Measurements from ENCODE around the gene MSL3.
A peak's percentile ranks its signal among the peaks of the same experiment; 100 is the strongest.

MSL3 gene

DNA sequence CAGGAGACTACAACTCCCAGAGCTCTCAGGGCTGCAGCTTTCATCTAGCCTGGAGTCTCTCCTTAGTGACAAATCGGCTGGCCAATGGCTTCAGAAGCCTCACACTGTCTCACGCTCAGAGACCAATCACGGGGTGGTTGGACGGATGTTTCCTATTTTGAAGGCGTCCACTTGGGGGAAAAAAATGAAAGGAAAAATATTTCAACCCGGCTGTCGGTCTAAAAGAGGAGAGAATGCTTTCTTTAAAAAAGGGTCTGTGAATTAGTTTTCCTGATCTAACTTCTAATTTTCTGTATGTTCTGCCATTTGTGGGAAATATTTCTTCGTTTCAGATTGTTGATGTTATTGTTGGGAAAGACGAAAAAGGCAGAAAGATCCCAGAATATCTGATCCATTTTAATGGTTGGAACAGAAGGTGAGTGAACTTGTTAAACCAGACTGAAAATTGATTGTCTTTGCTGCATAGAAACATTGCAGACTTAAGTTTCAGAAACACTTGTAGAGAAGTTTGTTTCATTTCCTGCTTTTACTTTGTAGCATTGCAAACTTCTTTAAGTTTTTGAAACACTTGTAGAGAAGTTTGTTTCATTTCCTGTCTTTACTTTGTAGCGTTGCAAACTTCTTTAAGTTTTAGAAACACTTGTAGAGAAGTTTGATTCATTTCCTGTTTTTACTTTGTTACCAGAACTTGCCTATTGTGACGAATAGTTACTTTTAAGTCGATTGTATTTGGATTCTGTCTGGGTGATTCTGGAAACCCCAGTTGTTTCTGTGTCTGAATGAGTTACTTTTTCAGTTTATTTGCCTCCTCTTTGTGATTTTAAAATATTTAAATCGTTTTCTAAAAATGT lies 1.6 kb downstream of the MSL3 start:
- peak; percentile 61 for DNase-seq

DNA sequence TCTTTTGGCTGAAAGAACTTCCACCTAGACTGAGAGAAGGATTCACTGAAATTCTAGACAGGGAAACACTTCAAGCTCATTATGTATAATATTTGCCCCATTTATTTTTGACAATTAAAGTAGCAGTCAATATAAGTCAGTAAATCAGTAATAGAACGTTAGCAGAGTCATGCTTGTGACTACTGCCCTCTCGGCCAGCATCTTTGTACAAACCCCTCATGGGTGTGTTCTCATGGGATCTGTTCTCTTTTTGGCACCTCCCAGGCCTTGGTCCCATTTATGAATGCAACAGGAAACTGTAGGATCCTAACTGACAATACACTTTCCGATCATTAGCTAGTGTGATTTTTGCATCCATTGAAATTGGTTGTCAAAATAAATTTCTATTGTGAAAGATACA lies 2.9 kb downstream of the MSL3 start:
- DNase-seq: no peak

DNA sequence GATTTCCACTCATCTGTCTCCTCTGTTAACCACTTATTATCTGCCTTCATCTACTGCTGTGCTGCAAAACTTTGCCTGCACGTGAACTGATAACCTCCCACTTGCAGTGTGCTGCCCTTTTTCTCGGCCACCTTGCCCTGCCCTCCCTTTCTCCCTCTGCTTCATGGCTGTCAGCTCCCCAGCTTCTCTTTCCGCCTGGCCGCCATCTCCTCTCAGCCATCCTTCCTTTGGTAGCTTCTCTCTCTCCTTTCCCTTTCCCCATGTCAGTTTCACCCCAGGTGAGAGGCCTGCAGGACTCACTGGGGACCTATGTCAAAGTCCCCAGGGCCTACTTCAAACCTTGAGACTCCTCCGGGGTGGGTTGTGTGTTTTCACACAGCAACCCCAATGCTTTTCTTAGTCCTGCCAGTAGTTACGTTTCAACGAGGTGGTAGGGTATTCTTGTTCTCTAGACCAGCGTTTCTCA lies 6.6 kb downstream of the MSL3 start:
- DNase-seq: no peak

DNA sequence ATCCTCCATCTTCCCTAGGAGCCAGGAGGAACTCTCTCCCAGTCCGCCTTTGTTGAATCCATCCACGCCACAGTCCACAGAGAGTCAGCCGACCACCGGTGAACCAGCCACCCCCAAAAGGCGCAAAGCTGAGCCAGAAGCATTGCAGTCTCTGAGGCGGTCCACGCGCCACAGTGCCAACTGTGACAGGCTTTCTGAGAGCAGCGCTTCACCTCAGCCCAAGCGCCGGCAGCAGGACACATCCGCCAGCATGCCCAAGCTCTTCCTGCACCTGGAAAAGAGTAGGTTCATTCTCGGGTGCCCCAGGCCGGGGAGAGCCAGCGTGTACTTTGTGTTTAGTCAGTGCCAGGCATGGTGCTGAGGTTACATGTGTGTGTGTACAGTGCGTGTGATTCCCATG lies 7.4 kb downstream of the MSL3 start:
- DNase-seq: no peak

DNA sequence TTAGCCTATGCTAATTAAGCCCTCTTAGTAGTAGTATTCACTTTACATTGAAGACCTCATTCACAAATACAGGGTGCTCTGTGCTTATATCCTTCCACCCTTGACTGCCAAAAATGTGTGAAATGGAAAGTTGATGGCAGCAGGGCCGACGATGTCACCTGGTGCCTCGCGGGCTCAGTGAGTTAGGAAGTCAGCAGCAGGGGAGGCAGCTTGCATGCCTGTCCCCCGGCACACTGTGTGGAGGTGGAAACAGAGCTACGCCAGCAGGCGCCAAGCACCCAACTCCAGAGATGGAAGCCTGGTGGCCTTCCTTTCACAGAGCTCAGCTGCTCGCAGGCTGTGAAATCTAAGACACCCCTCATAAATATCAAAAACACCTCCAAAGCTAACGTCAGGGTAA lies 8.4 kb downstream of the MSL3 start:
- DNase-seq: no peak

DNA sequence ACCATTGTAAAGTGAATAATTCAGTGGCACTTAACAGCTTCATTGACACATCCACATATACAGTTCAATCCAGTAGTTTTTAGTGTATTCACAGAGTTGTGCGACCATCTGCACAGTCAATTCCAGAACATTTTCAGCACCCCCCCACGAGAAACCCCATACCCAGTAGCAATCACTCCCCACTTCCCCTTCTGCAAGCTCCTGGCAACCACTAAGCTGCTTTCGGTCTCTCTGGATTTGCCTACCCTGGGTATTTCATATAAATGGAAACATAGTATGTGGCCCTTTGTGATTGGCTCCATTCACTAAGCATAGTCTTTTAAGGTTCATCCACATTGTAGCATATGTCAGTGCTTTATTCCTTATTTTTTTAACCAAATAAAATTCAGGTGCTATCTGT lies 10.0 kb downstream of the MSL3 start:
- DNase-seq: no peak

DNA sequence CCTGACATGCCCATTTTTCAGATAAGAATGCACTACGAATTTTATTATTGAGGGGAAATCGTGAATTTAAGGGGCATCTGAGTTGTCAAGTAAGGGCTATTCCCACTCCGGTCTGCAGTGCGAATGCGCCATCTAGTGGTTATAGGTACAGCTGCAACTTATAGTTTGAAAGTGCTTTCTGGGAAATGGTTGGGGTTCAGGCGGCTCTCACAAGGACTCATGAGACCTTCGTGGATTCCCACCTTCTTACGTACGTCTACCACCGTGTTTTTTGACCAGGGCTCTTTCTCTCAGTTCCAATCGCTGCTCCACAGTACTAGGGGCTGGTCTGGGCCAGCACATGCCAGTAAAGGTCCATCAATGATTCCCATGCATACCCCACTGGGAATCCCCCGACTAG lies 12.3 kb downstream of the MSL3 start:
- peak; percentile 9 for DNase-seq

DNA sequence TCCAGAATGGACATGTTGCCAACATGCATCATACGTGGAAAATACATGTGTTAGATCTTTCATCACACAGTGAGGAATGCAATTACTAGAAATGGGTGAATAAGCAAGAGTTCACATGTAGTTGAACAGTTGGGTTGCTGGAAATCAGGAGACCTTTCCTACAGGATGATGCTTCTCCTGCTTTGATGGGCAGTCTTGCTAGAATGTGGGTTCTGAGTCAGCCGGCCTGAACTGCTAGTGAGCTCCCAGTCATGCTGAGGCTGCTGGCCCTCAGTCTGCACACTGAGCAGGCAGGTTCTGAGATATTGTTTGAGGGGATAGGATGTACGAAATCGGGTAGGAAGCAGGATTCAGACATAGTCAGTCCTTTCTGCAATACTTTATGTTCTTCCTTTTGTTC lies 20.2 kb downstream of the MSL3 start:
- DNase-seq: no peak

DNA sequence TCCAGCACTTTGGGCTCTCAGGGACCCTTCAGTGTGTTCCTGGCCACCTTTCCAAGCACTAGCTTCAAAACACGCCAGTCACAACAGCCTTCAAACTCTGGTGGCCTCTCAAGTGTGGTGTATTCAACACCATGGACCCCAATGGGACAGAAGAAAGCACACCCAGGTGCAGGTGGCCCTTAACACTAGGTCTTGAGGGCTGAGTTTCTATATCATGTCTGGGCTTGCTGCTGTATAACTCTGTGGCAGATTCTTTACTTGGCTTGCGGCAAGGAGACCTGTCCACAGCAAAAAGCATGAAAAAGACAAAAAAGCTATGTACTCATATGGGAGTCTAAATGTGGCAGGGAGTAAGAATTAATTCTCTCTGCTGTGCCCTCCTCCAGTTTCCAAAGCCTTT lies 23.1 kb downstream of the MSL3 start:
- DNase-seq: no peak

DNA sequence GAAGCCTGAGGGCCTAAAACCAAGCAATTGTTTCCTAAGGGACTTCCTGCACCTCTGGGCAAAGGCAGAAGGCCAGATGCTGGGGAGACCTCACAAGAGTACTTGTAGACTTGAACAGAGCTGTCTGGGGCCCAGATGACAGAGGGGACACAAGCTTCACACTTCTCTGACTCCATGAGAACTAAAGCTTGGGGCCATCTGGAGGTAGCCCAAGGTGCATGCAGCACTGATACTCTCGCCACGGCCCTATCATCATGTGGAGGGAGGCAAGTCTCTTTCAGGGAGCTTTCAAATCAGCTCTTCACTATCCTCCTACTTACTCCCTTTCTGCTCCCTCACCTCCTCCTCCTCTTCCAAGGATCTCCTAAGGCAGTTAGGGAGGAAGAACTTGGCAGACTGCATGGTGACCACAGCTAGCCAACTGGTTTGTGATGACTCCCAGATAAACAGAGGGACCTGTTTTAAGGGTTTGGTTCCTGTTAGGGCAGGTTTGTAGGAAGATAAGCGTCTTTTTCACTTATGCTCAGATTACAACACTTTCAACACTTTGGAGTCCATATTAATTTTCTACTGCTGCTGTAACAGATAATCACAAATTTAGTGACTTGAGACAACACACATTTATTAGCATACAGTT lies 23.8 kb downstream of the MSL3 start:
- no peak for DNase-seq

DNA sequence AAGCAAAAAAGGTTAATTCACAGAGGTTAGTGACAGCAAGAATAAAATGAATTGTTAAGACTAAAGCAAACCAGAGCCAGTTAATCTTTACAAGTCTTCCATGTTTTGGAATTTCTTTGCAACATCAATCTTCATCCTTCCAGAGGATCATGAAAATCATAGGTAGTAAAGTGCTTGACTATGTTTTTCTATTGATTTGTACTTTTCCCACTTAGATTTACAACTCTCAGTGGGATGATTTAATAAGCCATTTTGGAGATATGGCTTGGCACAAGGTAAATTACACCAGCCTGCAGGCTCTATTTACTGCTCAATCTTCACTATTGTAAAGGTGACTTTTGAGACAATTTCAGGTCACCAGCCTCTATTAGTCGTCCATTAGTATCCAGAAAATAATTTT lies 26.5 kb downstream of the MSL3 start:
- DNase-seq: no peak

DNA sequence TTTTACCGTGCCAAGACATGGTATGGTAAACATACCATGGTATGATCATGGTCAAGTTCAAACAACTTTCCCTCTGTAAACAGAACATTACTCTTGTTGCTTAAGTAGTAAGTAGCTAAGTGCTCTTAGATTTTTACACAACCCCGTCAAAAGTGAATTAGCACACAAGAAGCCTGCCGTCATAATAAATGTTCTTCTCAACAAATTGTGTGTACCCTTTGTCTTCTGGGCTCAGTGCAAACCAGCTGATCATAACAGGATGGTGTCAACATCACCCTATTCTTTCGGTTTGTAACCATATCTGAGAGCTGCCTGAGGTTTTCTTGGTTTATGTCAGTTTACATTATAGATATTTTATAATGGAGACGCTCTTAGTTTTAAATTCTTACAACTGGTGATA lies 28.8 kb downstream of the MSL3 start:
- DNase-seq: no peak

DNA sequence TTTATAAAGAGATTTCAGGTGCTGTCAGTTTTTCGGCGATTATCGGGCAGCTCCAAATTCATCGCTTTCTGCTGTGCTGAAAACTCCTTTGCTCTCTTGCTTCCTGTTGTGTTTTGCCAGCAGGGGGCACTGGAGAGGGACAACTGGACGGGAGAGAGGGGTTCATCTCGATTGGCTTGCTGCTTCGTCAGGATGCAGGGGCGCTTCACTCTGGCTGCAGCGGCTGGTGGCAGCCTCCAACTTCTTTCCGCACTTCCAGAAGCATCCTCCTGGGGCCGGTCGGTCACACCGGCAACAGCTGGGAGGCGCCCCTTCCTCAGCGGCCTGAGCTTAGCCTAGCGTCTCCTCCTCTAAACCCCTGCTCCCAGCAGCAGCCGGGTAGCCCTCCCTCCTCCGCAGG lies 29.5 kb downstream of the MSL3 start:
- no peak for DNase-seq

DNA sequence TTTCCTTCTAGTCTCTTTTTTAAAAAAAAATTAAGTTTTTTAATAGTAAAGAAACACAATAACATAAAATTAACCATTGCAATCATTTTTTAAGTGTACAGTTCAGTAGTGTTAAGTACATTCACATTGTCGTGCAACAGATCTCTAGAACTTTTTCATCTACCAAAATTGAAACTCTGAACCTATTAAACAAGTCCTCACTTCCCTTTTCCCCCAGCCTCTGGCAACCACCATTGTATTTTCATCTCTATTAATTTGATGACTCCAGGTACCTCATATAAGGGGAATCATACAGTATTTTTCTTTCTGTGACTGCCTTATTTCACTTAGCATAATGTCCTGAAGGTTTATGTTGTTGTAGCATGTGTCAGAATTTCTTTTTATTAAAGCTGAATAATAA lies 31.8 kb downstream of the MSL3 start:
- DNase-seq: no peak

DNA sequence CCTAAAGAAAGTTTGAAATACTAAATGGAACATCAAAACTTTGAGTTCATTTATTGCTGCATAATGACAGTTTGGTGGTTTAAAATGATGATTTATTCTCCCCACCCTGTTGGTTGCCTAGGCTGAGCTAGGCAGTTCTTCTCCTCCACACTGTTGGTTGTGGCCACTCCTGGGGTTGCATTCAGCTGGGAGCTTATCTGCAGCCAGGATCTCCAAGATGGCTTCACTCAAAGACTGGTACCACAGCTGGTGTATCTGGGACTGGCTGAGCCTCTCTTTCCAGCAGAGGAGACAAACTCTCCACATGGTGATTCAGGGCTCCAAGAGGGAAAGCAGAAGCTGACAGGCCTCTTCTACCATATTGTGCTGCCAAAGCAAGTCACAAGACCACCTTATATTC lies 33.1 kb downstream of the MSL3 start:
- no peak for DNase-seq

DNA sequence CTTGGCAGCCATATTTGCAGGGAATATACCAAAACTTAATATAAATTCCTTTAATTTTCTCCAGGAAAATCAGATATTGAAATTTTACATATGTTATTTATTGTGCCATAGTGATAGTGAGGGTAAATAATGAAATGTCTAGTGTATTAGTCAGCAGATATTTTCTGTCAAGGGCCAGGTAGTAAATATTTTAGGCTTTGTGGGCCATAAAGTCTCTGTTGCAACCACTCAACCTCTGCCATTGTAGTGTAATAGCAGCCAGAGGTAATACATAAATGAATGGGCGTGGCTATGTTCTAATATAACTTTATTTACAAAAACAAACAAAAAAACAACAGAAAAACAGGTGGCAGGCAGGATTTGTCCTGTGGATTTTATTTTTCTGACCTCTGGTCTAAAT lies 33.5 kb downstream of the MSL3 start:
- no peak for DNase-seq

DNA sequence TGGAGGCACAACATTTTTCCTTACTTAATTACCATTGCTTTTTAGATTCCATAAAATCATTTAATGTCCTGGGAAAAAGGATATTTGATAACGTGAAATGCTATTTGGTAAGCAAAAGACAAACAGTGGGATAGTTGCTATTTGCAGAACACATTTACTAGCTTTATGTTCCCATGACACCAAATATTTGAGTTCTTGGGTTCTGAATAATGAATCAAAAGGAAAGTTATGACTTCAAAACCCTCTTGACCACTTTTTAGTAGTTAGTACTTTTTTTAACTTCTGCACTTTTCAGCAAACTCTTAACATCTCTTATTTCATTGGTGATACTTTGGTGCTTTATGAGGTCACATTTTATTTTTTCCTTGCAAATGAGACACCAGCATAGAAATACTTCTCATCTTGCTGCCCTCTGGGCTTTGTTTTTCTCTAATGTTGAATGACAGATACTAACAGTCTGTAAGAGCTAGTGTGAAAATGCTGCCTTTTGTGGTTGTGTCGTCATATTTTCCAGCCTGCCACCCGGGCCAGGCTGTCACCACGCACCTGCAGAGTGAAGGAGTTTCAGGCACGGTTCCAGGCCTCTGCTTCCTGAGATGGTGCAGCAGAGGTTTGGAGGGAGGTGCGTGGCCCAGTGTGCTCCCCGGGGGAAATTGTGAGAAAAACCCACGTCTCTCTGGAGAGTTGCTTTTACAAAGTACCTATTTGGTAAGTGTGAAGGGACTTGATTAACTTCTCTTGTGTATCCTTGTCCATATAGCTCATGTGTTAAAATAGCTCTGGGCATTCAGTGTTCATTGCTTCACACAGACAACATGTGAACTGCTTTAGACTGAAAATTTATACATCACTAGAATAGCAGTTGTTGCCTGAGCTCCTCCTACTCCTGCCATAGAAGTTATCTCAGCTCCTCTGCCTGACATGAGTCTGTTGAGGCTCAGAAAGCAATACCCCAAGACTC lies 34.7 kb downstream of the MSL3 start:
- DNase-seq: no peak

DNA sequence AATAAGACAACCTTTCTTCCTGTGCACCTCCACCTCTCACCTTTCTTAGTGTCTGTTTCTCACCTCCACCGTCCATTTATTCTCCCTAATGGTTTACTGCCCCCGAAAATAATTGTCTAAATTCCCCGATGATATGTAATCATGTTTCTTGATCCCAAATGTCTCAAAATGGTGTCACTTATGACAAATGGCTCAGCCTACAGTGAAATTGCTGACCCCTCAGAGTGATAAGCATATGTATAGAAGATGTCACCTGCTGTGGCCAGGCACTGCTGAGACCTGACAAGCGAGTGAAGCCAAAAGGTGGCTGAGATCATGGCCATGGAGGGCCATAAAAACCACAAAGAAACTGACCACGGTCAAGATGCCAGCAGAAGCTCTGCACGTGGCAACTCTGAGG lies 35.7 kb downstream of the MSL3 start:
- no peak for DNase-seq

DNA sequence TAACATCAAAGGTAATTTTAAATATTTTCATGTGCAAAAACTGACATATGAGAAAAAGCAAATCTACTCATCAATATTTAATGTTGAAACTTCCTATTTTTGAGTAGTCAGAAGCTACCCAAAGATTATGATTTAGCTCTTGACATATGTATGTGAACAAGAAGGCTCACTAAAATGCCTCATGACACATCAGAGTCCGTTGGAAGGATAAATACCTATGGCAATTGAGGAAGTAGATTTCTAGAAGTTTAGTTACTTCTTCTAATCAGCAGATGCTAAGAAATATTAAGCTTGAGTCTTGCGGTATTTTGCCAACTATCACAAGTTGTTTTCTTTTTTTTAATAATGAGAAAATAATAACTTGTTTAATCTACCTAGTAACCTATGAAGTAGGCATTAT lies 55.3 kb downstream of the MSL3 start:
- DNase-seq: no peak
